Mammary epithelial cell (primary cell): ENCODE results near the gene PAX2.

ENCODE experiments used
- CTCF ChIP-seq, 2 donors: IDR thresholded peaks in 1 of 2; conservative IDR thresholded peaks in 1 of 2; 2 replicates each; pipeline ENCODE4 v1.5.1; 2011 to 2012; ENCODE audit warnings: inconsistent platforms in 2 of 2, low read length in 2 of 2, mild to moderate bottlenecking in 2 of 2, control low read depth in 1 of 2, low read depth in 1 of 2; ENCODE audit not compliant: insufficient read depth in 1 of 2; ENCODE audit errors: extremely low read depth in 1 of 2
- EZH2 ChIP-seq: IDR thresholded peaks from 2 replicates; pipeline ENCODE4 v1.6.1; 2012; ENCODE audit warnings: low read length, inconsistent platforms, borderline replicate concordance

GRCh38 chr10:100740476-100741377 is 4.7 kb upstream of the PAX2 start:
- TF ChIP-seq EZH2: no peak
- TF ChIP-seq CTCF (conservative IDR thresholded peaks at IDR 0.05 in 1 of 2, IDR thresholded peaks at IDR 0.05 in 1 of 2; ENCODE audit: extremely low read depth in 1 of 2, insufficient read depth in 1 of 2, low read depth in 1 of 2, low read length in 2 of 2): no peak
